Body of pancreas (tissue), 4 donors: Measurements from ENCODE around the gene SAV1. TPM values are rescaled to one million over a fixed set of nuclear protein-coding genes. Genes with fewer than 3 reads are reported as not detected.

Source experiments
- ATAC-seq: fragments of 150-250 bp; one replicate; pipeline ENCODE4 v1.9.1; 2016
- DNase-seq, 4 donors: peaks; one replicate each; pipeline ENCODE4 v3.0.0-alpha.2; 2019
- H3K27ac ChIP-seq, 4 donors: fragments of 200-600 bp; sonication (generic); 1 replicate in 3 of 4; 2 replicates in 1 of 4; pipeline versions ENCODE4 v1.5.1 to v1.6.1; 2016 to 2019; ENCODE audit warnings: mild to moderate bottlenecking in 1 of 4, mixed read lengths in 1 of 4, moderate library complexity in 1 of 4
- H3K27me3 ChIP-seq, 2 donors: fragments of 200-600 bp; sonication (generic); one replicate each; pipeline ENCODE4 v1.6.0; 2016; ENCODE audit warnings: mild to moderate bottlenecking in 1 of 2
- H3K36me3 ChIP-seq, 2 donors: fragments of 200-600 bp; sonication (generic); replicated peaks in 1 of 2; 2 replicates each; pipeline ENCODE4 v1.5.1; 2016; ENCODE audit warnings: low read depth in 2 of 2; ENCODE audit not compliant: insufficient read depth in 1 of 2
- H3K4me1 ChIP-seq: fragments of 200-600 bp; sonication (generic); one replicate; pipeline ENCODE4 v1.6.0; 2016
- H3K4me3 ChIP-seq, 2 donors: fragments of 200-600 bp; sonication (generic); 1 replicate in 1 of 2; 2 replicates in 1 of 2; pipeline ENCODE4 v1.5.1; 2016 to 2019
- H3K9me3 ChIP-seq, 3 donors: fragments of 200-600 bp; sonication (generic); 1 replicate in 2 of 3; 2 replicates in 1 of 3; pipeline ENCODE4 v1.5.1; 2016
- CTCF ChIP-seq, 7 experiments: fragments of 450-650 bp in 4 of 7; fragments of 200-600 bp in 3 of 7; sonication (generic) in 3 of 7; IDR thresholded peaks; one replicate each; pipeline ENCODE4 v1.5.1; 2016 to 2019; ENCODE audit warnings: antibody characterized with exemption in 7 of 7
- POLR2A ChIP-seq, 3 donors: fragments of 450-650 bp; IDR thresholded peaks; one replicate each; pipeline ENCODE4 v1.6.1; 2016; ENCODE audit warnings: antibody characterized with exemption in 3 of 3, mild to moderate bottlenecking in 2 of 3
- WGBS, 2 donors: methylation state at CpG; one replicate each; pipeline ENCODE4 v1.1.5; 2017; 5-methylcytosine and 5-hydroxymethylcytosine counted together
- intact Hi-C: fragments of 100-400 bp; cut with DNase I; formaldehyde crosslinking; loops from one replicate; pipeline ENCODE4 v1.15.1; 2023
- small RNA-seq: library from RNA; depleted of rRNA; stranded (forward); fragments of <200 nt; gene quantifications from one replicate; pipeline ENCODE3, GENCODE V24; 2016
- total RNA-seq, 2 donors: library from RNA; depleted of rRNA; stranded (reverse); fragments of >200 nt; gene quantifications; one replicate each; pipeline ENCODE4 v1.1.0, GENCODE V29; 2016

The SAV1 gene
- total RNA-seq, 2 donors from 2014 or later, result 55.0 to 94.9 TPM

- no peak for ATAC-seq
- intact Hi-C loops, result no loop called here
Observed at GRCh38 chr14:50598765-50599164, 69.3 kb downstream of the SAV1 start.

GRCh38 chr14:50594577-50595316 is 73.4 kb downstream of the SAV1 start:
- no peak for ATAC-seq
- no peaks in the 10 kb centered on the region for H3K27me3 ChIP-seq
- no peak overlapping the region for H3K27ac ChIP-seq
- intact Hi-C loops, result no loop called here
- no peaks in the 10 kb centered on the region for H3K36me3 ChIP-seq
- H3K4me3 ChIP-seq, result no peak overlapping the region
- H3K4me1 ChIP-seq, result peaks cover under 1% of the 10 kb centered on the region
- no peaks in the 10 kb centered on the region for H3K9me3 ChIP-seq
- DNase-seq, result no peak
- TF ChIP-seq POLR2A (IDR thresholded peaks at IDR 0.05) (no peak), CTCF (IDR thresholded peaks at IDR 0.05) (no peak)
- 89 to 93% methylated on average over 8 of the region's 8 CpGs for WGBS, 2 donors

More at GRCh38 chr14:50598765-50599164, 69.3 kb downstream of the SAV1 start:
- H3K27ac ChIP-seq, result no peak overlapping the region
- H3K9me3 ChIP-seq, result no peaks in the 10 kb centered on the region
- TF ChIP-seq CTCF (IDR thresholded peaks at IDR 0.05) (no peak), POLR2A (IDR thresholded peaks at IDR 0.05) (no peak)
- DNase-seq, result no peak
- no peaks in the 10 kb centered on the region for H3K27me3 ChIP-seq
- no peak overlapping the region for H3K4me3 ChIP-seq
- peaks cover 25% of the 10 kb centered on the region for H3K4me1 ChIP-seq
- H3K36me3 ChIP-seq, result no peaks in the 10 kb centered on the region

- H3K27me3 ChIP-seq, result no peaks in the 10 kb centered on the region
- DNase-seq (no peak), ATAC-seq (no peak)
- intact Hi-C loops, result no loop called here
- H3K9me3 ChIP-seq, result no peaks in the 10 kb centered on the region
- H3K4me3 ChIP-seq, result no peak overlapping the region
- H3K36me3 ChIP-seq, result no peaks in the 10 kb centered on the region
- H3K27ac ChIP-seq, result no peak overlapping the region
- TF ChIP-seq POLR2A (IDR thresholded peaks at IDR 0.05) (no peak), CTCF (IDR thresholded peaks at IDR 0.05) (no peak)
- H3K4me1 ChIP-seq, result no peaks in the 10 kb centered on the region
- 64 to 80% methylated on average over 2 of the region's 2 CpGs for WGBS, 2 donors
Observed at GRCh38 chr14:50590464-50590863, 77.6 kb downstream of the SAV1 start.

Small RNA genes lying within 50 kb of the gene (small RNA-seq; reads per million reads assigned to genes)
- gene RN7SL452P, result not detected

Other genes with a start within 250 kb of the SAV1 start
- 100 to 1,000 TPM; 111 to 159 TPM for gene MAP4K5, start 135.7 kb downstream of the SAV1 start, total RNA-seq
- gene ATL1, start 108.2 kb downstream of the SAV1 start, total RNA-seq, result 1 to 10 TPM in 1 of 2 donors, under 1 TPM in 1; 0.33 to 5.4 TPM
- gene NIN, start 162.9 kb upstream of the SAV1 start, total RNA-seq, result 10 to 100 TPM in 1 of 2 donors, 1 to 10 TPM in 1; 6.6 to 16.9 TPM
- not detected for gene ABHD12B, start 203.7 kb upstream of the SAV1 start, total RNA-seq